Cardiac muscle cell (in vitro differentiated cells and primary cell): ENCODE measurements around the gene TRIM69. TPM values are rescaled to one million over a fixed set of nuclear protein-coding genes. Genes with fewer than 3 reads are reported as not detected.

Experiments used
- DNase-seq, 2 donors: peaks; one replicate each; pipeline versions ENCODE4 v3.0.0 to v3.0.0-alpha.2; 2010 to 2017; ENCODE audit warnings: low read depth in 1 of 2, low spot score in 1 of 2
- H3K27ac ChIP-seq: fragments of 200-600 bp; sonication (generic); 2 replicates; pipeline ENCODE4 v1.5.1; 2016
- H3K27me3 ChIP-seq: fragments of 200-600 bp; sonication (generic); 2 replicates; pipeline ENCODE4 v1.6.0; 2016; ENCODE audit warnings: control low read depth
- H3K36me3 ChIP-seq: fragments of 200-600 bp; sonication (generic); 2 replicates; pipeline ENCODE4 v1.5.1; 2016; ENCODE audit warnings: control low read depth
- H3K4me1 ChIP-seq: fragments of 200-600 bp; sonication (generic); 2 replicates; pipeline ENCODE4 v1.8.1; 2017; ENCODE audit warnings: low read depth, mild to moderate bottlenecking, mixed run types
- H3K4me3 ChIP-seq: fragments of 200-600 bp; sonication (generic); 2 replicates; pipeline ENCODE4 v1.5.1; 2016; ENCODE audit warnings: mild to moderate bottlenecking
- H3K9me3 ChIP-seq: fragments of 200-600 bp; sonication (generic); 2 replicates; pipeline ENCODE4 v1.5.1; 2017; ENCODE audit warnings: low read depth, mild to moderate bottlenecking, control low read depth
- CTCF ChIP-seq: IDR thresholded peaks from 2 replicates; pipeline ENCODE4 v1.5.1; 2012; ENCODE audit warnings: low read depth, mild to moderate bottlenecking, low read length
- polyA plus RNA-seq: library from polyadenylated mRNA; unstranded; fragments of >200 nt; fragmentation: Nextera tagmentation; extraction: Ambion mirVana; gene quantifications from 2 replicates; pipeline ENCODE4 v1.2.1, GENCODE V29; 2016
- total RNA-seq: library from RNA; depleted of rRNA; stranded (reverse); fragments of >200 nt; gene quantifications from 2 replicates; pipeline ENCODE4 v1.2.3, GENCODE V29; 2016

TRIM69 gene
- total and polyA plus RNA-seq, 2 experiments from 2014 or later: 20.3 to 37.1 TPM

DNA sequence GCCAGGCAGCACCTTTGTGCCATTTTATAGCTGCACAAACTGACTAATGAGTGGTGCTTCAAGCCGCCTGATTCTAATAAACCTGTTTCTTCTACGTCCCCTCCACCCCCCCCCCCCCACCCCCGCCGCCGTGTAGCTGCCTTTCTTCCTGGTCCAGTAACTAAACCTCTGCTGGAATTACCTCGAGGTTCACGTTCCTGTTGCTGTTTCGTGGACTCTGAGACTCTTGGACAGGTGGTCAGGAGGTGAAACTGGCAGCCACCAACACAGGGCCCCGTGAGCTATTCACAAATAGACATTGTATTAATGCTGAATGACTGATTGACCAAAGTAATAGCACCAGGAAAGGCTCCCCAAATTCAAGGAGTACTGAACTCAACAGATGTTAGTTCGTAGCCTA, 73.9 kb downstream of the TRIM69 start:
- Histone ChIP-seq H3K4me3 (no peak overlapping the region), H3K9me3 (no peaks in the 10 kb centered on the region), H3K27ac (no peak overlapping the region), H3K4me1 (no peaks in the 10 kb centered on the region), H3K27me3 (peaks cover 4% of the 10 kb centered on the region), H3K36me3 (no peaks in the 10 kb centered on the region)
- no peak for DNase-seq
- no peak for TF ChIP-seq CTCF

DNA sequence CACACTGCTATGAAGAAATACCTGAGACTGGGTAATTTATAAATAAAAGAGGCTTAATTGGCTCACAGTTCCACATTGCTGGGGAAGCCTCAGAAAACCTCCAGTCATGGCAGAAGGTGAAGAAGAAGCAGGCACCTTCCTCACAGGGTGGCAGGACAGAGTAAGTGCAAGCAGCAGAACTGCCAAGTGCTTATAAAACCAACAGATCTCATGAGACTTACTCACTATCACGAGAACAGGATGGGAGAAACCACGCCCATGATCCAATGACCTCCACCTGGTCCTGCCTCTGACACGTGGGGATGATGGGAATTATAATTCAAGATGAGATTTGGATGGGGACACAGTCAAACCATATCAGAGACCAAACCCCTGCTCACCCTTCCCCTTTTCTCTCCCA, 75.0 kb downstream of the TRIM69 start:
- H3K4me3 ChIP-seq: no peak overlapping the region
- no peak for DNase-seq
- no peaks in the 10 kb centered on the region for H3K36me3 ChIP-seq
- no peaks in the 10 kb centered on the region for H3K9me3 ChIP-seq
- no peak for TF ChIP-seq CTCF
- H3K4me1 ChIP-seq: no peaks in the 10 kb centered on the region
- H3K27me3 ChIP-seq: peaks cover 4% of the 10 kb centered on the region
- H3K27ac ChIP-seq: no peak overlapping the region

GRCh38 chr15:44812029-44812517, 75.7 kb downstream of the TRIM69 start:
- no peak for DNase-seq
- TF ChIP-seq CTCF: no peak

DNA sequence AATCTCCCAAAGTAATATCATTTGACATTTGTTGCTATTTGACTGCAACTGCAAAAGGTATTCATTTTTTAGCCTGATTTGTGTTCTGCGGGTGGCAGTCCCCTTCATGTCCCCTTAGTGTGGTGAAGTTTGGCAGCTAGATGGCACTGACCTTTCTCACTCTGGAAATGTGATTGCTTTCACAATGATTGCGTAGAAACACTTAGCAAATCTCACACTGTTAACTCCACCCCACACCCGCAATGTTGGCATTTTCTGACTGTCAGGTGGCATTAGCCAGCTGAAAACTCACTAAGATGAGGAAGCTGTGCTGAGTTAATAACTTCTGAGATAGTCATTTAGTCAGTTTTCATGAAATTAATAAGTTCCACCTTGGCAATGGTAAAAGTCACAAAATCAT, 76.9 kb downstream of the TRIM69 start:
- no peaks in the 10 kb centered on the region for H3K4me1 ChIP-seq
- peaks cover 4% of the 10 kb centered on the region for H3K27me3 ChIP-seq
- no peak overlapping the region for H3K4me3 ChIP-seq
- no peak for TF ChIP-seq CTCF
- no peak overlapping the region for H3K27ac ChIP-seq
- no peak for DNase-seq
- H3K36me3 ChIP-seq: no peaks in the 10 kb centered on the region
- H3K9me3 ChIP-seq: no peaks in the 10 kb centered on the region

More at GRCh38 chr15:44812029-44812517, 75.7 kb downstream of the TRIM69 start:
- H3K27me3 ChIP-seq: peaks cover 4% of the 10 kb centered on the region
- no peaks in the 10 kb centered on the region for H3K4me1 ChIP-seq
- H3K4me3 ChIP-seq: no peak overlapping the region
- no peaks in the 10 kb centered on the region for H3K9me3 ChIP-seq
- no peak overlapping the region for H3K27ac ChIP-seq
- H3K36me3 ChIP-seq: no peaks in the 10 kb centered on the region

Other genes starting within 250 kb of the TRIM69 start
- 23.4 and 55.7 TPM in 2 replicates for gene EIF3J, start 199.4 kb upstream of the TRIM69 start, total RNA-seq
- gene EIF3J, start 199.4 kb upstream of the TRIM69 start, polyA plus RNA-seq: 29.7 and 31.6 TPM in 2 replicates
- 46.4 and 65.1 TPM in 2 replicates for gene SPG11, start 72.9 kb upstream of the TRIM69 start, total RNA-seq
- 15.7 and 30.3 TPM in 2 replicates for gene SPG11, start 72.9 kb upstream of the TRIM69 start, polyA plus RNA-seq
- gene PATL2, start 25.2 kb upstream of the TRIM69 start, total RNA-seq: 0.33 TPM in 1 of 2 replicates, not detected in the other
- 0.49 TPM in 1 of 2 replicates, not detected in the other for gene PATL2, start 25.2 kb upstream of the TRIM69 start, polyA plus RNA-seq
- 170 and 414 TPM in 2 replicates for gene B2M, start 25.0 kb upstream of the TRIM69 start, total RNA-seq
- 597 and 759 TPM in 2 replicates for gene B2M, start 25.0 kb upstream of the TRIM69 start, polyA plus RNA-seq
- not detected in 2 replicates for gene TERB2, start 220.2 kb downstream of the TRIM69 start, total RNA-seq
- not detected in 2 replicates for gene TERB2, start 220.2 kb downstream of the TRIM69 start, polyA plus RNA-seq